HG02852 (cell line): ENCODE data around the gene XPO5.
"Not testable (repeated sequence)": the region's sequence is repeated elsewhere in the genome, so short reads cannot be mapped to it uniquely, and the experiment has no call there.

Experiments used
- ATAC-seq: cut with Tn5 transposase; IDR thresholded peaks from one replicate; pipeline ENCODE4 v1.9.1; 2021; ENCODE audit warnings: mild to moderate bottlenecking, moderate library complexity; ENCODE audit not compliant: unreplicated experiment

Gene XPO5

GRCh38 chr6:43588194-43588593 lies 12.4 kb upstream of the XPO5 start:
- ATAC-seq: no peak

DNA sequence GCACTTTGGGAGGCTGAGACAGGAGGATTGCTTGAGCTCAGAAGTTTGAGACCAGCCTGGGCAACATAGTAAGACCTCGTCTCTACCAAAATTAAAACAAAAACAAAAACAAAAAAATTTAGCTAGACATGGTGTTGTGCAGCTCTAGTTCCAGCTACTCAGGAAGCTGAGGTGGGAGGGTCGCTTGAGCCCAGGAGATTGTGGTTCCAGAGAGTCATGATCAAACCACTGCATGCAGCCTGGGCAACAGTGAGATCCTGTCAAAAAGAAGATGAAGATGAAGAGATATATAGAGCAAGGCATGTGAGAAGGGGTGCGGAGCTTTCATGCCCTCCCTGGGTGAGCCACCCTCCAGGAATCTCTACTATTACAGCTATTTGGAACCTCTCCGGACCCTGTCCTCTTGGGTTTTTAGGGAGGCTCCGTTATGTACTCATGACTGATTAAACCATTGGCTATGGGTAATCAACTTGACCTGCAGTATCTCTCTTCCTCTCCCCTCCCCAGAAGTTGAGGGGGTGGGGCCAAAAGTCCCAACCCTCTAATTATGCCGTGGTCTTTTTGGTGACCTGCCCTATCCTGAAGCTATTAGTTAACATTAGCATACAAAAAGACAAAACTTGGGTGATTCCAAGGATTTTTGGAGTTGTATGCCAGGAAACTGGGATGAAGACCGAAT lies 9.2 kb upstream of the XPO5 start:
- ATAC-seq: no peak

- ATAC-seq: no peak
Measured at GRCh38 chr6:43582911-43583310, 7.1 kb upstream of the XPO5 start.

DNA sequence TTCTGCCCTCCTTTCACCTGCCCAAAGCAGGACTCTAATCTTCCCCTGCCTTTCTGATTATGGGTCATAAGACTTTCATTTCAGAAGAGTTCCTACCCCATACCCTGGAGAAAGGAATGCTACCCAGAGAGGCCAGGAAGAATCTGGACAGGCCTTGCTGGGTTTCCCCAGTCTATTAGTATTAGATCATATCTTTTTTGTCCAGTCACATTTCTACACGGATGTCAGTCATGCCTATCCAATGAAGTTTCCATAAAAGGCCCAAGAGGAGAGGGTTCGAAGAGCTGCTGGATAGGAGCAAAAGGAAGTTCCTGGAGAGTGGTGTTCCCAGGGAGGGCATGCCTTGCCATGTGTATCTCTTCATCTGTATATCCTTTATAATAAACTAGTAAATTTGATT lies 3.3 kb upstream of the XPO5 start:
- ATAC-seq: no peak

- ATAC-seq: no peak
Measured at GRCh38 chr6:43578748-43579147, 2.9 kb upstream of the XPO5 start.

DNA sequence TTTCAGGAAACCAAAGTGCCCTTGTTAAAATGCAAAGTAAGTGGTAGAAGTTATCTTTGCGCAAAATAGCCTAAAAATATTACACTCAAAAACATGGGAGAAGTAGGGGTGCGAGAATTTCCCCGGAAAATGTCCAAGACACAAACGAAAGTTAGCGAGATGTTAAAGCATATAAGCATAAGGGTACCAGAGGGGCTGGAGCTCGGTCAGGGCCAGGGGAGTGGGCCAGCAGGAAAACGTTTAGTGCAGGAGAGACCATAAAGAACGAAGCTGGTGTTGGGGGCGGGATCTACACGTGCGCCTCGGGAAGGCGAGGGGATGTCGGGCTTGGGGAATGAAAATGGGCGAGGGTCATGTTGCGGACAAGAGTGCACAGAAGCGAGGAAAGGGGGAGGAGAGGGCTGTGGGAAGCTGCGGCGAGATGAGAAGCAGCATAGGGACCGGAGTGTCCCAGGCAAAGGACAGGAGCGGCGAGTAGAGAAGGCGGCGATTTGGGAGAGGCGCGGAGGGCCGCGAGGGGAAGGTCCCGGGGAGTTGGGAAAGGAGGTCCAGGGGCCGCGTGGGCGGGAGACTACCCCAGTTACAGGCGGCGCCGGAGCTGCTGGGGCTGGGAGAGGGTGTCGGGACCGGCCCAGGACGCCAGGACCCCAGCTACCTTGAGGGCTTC lies 600 bp downstream of the XPO5 start:
- ATAC-seq: no peak

DNA sequence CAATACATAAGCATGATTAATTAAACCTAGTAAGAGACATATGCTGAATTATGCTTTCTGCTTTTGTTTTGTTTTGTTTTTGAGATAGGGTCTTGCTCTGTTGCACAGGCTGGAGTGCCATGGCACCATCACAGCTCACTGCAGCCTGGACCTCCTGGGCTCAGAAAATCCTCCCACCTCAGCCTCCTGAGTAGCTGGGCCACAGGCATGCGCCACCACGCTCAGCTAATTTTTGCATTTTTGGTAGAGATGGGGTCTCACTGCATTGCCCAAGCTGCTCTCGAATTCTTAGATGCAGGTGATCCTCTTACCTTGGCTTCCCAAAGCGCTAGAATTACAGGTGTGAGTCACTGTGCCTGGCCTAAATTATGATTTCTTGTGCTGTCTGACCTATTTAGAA lies 3.8 kb downstream of the XPO5 start:
- no peak for ATAC-seq

DNA sequence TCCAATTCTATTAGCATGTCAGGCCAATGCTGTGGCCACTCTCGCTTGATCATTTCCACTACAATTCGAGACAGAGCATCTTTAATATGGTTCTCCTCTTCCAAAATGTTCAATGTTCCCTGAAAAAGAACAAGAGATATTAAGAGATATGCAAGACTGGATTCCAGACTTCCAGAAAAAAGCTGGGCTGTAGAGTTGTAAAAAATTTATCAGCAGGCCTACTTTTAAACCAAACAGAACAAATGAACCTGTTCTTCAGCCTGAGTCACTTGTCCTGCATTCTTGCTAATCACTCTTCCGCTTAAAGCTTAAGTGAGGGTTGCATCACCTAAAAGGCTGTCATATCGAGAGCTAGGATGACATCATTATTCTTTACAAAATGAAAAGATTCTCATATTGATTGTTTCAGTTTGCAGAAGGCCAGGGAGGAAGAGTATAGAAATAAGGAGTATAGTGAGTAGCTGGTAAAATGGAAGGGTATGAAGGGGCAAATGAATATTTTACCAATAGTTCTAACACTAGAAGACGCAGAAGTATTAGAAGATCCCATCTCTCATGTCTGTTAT lies 4.9 kb downstream of the XPO5 start:
- ATAC-seq: no peak

- no peak for ATAC-seq
Measured at GRCh38 chr6:43559328-43559727, 16.5 kb downstream of the XPO5 start.

DNA sequence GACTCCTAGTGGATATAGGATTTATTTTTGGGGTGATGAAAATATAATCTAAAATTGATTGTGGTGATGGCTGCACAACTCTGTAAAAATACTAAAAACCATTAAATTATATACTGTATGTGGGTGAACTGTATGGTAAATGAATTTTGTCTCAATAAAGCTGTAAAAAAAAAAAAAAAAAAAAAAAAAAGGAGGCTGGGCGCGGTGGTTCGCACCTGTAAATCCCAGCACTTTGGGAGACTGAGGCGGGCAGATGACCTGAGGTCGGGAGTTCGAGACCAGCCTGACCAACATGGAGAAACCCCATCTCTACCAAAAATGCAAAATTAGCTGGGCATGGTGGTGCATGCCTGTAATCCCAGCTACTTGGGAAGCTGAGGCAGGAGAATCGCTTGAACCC lies 18.2 kb downstream of the XPO5 start:
- ATAC-seq: not testable (repeated sequence)

DNA sequence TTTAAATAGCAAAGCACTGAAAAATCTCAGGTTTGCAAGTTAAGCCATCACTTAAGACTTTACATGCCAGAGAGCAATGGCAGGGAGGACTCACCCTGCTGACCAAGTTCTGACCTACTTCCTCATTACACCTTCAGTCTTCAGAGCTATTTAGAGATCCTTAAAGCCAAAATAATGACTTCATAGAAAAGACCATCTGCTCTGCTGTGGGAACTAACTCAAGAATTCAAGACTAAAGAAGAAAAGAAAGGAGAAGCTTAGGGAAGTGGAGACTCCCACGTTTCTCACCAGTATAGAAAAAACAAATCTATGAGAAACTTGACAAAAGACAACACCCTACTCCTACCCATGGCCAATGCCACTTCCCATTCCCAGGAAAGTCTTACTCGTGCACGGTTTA lies 28.6 kb downstream of the XPO5 start:
- no peak for ATAC-seq

DNA sequence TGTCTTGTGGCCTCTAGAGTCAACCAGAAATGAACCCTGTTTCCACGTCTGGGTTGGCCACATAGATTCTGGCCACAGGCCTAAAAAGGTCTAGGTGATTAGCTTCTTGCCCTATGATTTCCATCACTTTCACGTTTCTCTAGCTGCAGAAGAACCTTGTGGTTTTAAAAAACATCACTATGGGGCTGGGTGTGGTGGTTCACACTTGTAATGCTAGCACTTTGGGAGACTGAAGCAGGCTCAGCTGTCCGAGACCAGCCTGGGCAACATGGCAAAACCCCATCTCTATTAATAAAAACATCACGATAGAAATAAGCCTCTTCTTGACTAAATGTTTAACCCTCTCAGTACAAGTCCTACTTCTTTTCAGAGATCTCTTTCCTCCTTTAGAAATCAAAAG lies 31.4 kb downstream of the XPO5 start:
- ATAC-seq: no peak

DNA sequence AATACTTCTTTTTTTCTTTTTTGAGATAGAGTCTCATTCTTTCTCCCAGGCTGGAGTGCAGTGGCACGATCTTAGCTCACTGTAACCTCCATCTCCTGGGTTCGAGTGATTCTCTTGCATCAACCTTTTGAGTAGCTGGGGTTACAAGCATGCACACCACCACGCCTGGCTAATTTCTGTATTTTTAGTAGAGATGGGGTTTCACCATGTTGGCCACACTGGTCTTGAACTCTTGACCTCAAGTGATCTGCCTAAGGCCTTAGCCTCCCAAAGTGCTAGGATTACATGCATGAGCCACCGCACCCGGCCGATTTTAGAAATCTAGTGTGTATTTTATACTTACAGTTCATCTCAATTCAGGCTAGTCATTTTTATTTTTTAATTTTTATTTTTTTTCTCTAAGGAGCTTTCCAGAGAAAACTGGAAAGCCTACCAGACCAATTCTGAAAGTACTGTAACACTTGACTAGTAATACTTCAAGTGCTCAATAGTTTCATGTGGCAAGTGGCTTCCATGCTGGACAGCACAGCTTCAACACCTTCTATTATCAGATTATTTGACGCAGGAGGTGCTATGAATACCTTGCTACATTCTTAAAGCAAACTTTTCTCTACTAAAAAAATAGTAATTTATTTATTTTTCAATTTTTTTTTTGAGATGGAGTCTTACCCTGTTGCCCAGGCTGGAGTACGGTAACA lies 33.9 kb downstream of the XPO5 start:
- ATAC-seq: no peak

- ATAC-seq: no peak
Measured at GRCh38 chr6:43540507-43540906, 35.3 kb downstream of the XPO5 start.

GRCh38 chr6:43539409-43539808 lies 36.4 kb downstream of the XPO5 start:
- ATAC-seq: not testable (repeated sequence)

DNA sequence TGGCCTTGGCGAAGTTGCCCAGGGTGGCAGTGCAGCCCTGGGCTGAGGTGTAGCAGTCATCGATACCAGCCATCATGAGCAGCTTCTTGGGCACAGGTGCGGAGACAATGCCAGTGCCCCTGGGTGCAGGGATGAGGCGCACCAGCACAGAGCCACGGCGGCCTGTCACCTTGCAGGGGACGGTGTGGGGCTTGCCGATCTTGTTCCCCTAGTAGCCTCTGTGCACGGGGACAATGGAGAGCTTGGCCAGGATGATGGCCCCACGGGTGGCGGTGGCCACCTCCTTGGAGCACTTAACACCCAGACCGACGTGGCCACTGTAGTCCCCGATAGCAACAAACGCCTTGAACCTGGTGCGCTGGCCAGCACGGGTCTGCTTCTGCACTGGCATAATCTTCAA lies 36.9 kb downstream of the XPO5 start:
- ATAC-seq: not testable (repeated sequence)

GRCh38 chr6:43532201-43532600 lies 43.6 kb downstream of the XPO5 start:
- ATAC-seq: no peak

DNA sequence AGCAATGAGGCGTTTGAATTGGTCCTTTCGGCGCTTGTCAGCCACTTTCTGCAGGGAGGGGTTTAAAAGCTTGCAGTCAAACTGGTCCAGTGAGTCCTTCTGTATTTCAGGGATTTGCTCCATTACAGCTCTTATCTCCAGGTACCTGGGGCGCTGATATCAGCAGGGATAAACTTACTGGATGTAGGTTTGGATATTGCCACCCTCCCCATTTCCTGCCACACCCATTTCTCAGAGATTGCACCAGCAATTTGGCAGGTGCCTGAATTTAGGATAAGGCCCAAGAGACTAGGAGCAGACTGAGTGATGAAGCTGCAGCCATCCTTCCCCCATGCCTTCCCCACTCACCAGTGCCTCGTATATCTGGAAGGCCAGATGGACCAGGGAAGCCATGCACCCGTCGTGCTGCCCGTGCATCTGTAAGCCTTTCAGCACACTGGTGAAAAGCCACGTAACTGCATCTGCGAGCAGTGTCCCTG lies 51.3 kb downstream of the XPO5 start:
- no peak for ATAC-seq

- no peak for ATAC-seq
Measured at GRCh38 chr6:43523284-43523683, 52.6 kb downstream of the XPO5 start.

DNA sequence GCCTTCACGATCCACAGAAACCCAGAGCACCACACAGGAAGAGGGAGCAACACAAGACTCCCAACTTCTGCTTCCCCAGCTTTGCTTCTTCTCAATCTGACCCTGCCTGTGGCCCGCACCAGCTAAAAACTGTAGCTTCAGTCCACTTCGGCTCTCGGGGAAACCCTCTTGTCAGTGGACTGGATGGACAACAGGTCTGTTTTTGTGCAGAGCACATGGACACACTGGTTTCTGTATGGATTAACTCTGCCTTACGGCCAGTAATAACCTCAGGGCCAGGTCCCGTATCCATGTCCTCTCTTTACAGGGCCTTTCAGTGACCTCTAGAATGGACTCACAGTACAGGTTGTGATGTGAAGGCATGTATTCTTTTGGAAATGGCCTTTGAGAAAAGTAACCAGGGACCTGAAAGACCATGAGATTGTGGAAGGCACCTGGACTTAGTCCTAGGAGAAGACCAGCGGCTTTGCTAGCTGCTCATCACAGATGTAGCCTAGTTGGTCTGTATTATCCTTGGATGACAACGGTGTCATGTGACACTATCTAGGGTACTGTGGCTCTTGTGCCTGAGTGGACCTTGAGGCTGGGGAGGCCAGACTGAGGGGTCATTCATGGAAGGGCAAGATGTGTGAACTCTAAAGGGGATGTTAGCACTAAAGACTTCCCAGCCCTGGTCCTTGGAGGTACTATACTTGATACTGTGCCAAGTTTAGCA lies 53.1 kb downstream of the XPO5 start:
- ATAC-seq: no peak

DNA sequence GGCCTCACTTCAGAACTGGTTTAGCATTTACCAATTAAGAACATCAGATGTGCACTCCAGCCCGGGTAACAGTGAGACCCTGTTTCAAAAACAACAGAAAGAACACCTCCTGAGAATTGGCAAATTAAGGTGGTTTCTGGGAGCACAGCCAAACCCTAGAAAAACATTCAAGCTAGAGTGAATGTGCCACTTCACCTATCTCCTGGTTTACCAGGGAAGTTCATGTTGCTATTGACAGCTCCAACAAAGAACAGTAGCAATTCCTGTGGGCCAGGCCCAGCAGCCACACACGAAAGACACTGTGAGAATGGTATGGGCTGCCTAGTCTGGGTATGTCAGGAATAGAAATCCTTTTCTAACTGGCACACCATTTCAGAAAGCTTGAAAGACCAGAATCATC lies 54.0 kb downstream of the XPO5 start:
- no peak for ATAC-seq
